Fibroblast of lung (primary cell): ENCODE measurements around the gene SNHG17. TPM values are rescaled to one million over a fixed set of nuclear protein-coding genes. Genes with fewer than 3 reads are reported as not detected.
"Not testable (repeated sequence)": the region's sequence is repeated elsewhere in the genome, so short reads cannot be mapped to it uniquely, and the experiment has no call there.

ENCODE experiments used
- DNase-seq, 2 donors: peaks; one replicate each; pipeline versions ENCODE4 v3.0.0 to v3.0.0-alpha.2; 2010; ENCODE audit warnings: low read depth in 2 of 2
- H2AFZ ChIP-seq: 2 replicates; pipeline ENCODE4 v1.5.1; 2012; ENCODE audit warnings: low read length, control low read depth, inconsistent platforms
- H3K27ac ChIP-seq: 2 replicates; pipeline ENCODE4 v1.5.1; 2011; ENCODE audit warnings: low read length, control low read depth; ENCODE audit not compliant: insufficient read depth
- H3K27me3 ChIP-seq: 2 replicates; pipeline ENCODE4 v1.5.1; 2011; ENCODE audit warnings: mild to moderate bottlenecking, low read length; ENCODE audit not compliant: control insufficient read depth, insufficient read depth
- H3K36me3 ChIP-seq: 2 replicates; pipeline ENCODE4 v1.5.1; 2011; ENCODE audit warnings: low read length; ENCODE audit not compliant: control insufficient read depth, insufficient read depth
- H3K4me1 ChIP-seq: 2 replicates; pipeline ENCODE4 v1.5.1; 2011; ENCODE audit warnings: low read length; ENCODE audit not compliant: control insufficient read depth, insufficient read depth; ENCODE audit errors: extremely low read depth
- H3K4me2 ChIP-seq: 2 replicates; pipeline ENCODE4 v1.5.1; 2011; ENCODE audit warnings: low read length, control low read depth; ENCODE audit not compliant: insufficient read depth; ENCODE audit errors: extremely low read depth
- H3K4me3 ChIP-seq, 4 experiments: fragments of 200-600 bp in 1 of 4; sonication (generic) in 1 of 4; replicated peaks in 1 of 4; 2 replicates each; pipeline ENCODE4 v1.5.1; 2011 to 2016; ENCODE audit warnings: low read length in 4 of 4, low read depth in 3 of 4, mild to moderate bottlenecking in 3 of 4, control low read depth in 2 of 4, inconsistent platforms in 1 of 4, mixed read lengths in 1 of 4; ENCODE audit not compliant: insufficient read depth in 1 of 4; ENCODE audit errors: control extremely low read depth in 1 of 4
- H3K79me2 ChIP-seq: 2 replicates; pipeline ENCODE4 v1.5.1; 2012; ENCODE audit warnings: mild to moderate bottlenecking, low read length, inconsistent platforms; ENCODE audit not compliant: control insufficient read depth, insufficient read depth
- H3K9ac ChIP-seq: 2 replicates; pipeline ENCODE4 v1.5.1; 2011; ENCODE audit warnings: mild to moderate bottlenecking, low read length, control low read depth; ENCODE audit not compliant: insufficient read depth
- H3K9me3 ChIP-seq: 2 replicates; pipeline ENCODE4 v1.5.1; 2012; ENCODE audit warnings: low read depth, low read length; ENCODE audit not compliant: control insufficient read depth, insufficient read depth
- H4K20me1 ChIP-seq: 2 replicates; pipeline ENCODE4 v1.5.1; 2011; ENCODE audit warnings: low read length; ENCODE audit not compliant: control insufficient read depth, insufficient read depth; ENCODE audit errors: extremely low read depth
- CTCF ChIP-seq, 2 donors: IDR thresholded peaks in 1 of 2; conservative IDR thresholded peaks in 1 of 2; 1 replicate in 1 of 2; 2 replicates in 1 of 2; pipeline ENCODE4 v1.5.1; 2011 to 2012; ENCODE audit warnings: low read length in 2 of 2, control low read depth in 1 of 2, inconsistent platforms in 1 of 2, low read depth in 1 of 2, mild to moderate bottlenecking in 1 of 2
- EZH2 ChIP-seq: IDR thresholded peaks from 2 replicates; pipeline ENCODE4 v1.5.1; 2012; ENCODE audit warnings: low read length, control low read depth, mild to moderate bottlenecking; ENCODE audit errors: missing control alignments
- polyA plus RNA-seq, 2 donors: library from polyadenylated mRNA; depleted of rRNA in 1 of 2; stranded (reverse) in 1 of 2; unstranded in 1 of 2; fragments of >200 nt; gene quantifications; 2 replicates each; pipeline ENCODE4 v1.2.1, GENCODE V29; 2011 to 2012; ENCODE audit warnings: missing spikeins in 1 of 2
- total RNA-seq: library from RNA; depleted of rRNA; stranded (reverse); fragments of >200 nt; gene quantifications from 2 replicates; pipeline ENCODE4 v1.2.1, GENCODE V29; 2014

Gene SNHG17
- total and polyA plus RNA-seq, 2 donors (not counting 1 experiment from before 2014, with no cell fraction given), result 10.6 to 15.0 TPM

DNA sequence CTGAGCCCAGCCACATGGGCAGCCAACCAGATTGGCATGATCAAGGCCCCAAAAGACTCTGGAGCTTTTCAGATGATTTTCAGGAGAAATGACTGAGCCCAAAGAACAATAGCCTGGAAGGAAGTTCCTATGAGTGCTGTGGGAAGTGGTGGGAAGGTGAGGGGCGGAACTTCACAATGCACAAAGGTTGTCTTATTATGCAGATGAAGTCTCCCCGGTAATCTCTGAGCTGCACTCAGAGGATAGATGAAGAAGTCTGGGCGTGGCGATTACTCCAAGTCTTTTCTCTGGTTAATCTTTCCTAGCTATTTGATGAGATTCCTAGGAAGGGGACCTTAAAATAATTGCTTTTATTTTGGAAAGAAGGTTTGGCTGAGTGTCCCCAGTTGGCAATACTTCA, 52.0 kb downstream of the SNHG17 start:
- H3K27me3 ChIP-seq, result peaks cover 15% of the 10 kb centered on the region
- no peaks in the 10 kb centered on the region for H3K9me3 ChIP-seq
- no peaks in the 10 kb centered on the region for H3K36me3 ChIP-seq
- H3K4me3 ChIP-seq, result no peak overlapping the region
- H3K27ac ChIP-seq, result no peak overlapping the region
- H3K9ac ChIP-seq, result no peak overlapping the region
- no peaks in the 10 kb centered on the region for H3K4me1 ChIP-seq
- H3K79me2 ChIP-seq, result no peaks in the 10 kb centered on the region
- no peak overlapping the region for H2AFZ ChIP-seq
- no peak for DNase-seq
- no peaks in the 10 kb centered on the region for H4K20me1 ChIP-seq
- no peak overlapping the region for H3K4me2 ChIP-seq
- TF ChIP-seq EZH2 (no peak), CTCF (conservative IDR thresholded peaks at IDR 0.05 in 1 of 2, IDR thresholded peaks at IDR 0.05 in 1 of 2; ENCODE audit: low read depth in 1 of 2, low read length in 2 of 2) (no peak)

- H3K9me3 ChIP-seq, H3K4me1 ChIP-seq, H2AFZ ChIP-seq, H3K79me2 ChIP-seq, DNase-seq, H3K9ac ChIP-seq, H4K20me1 ChIP-seq, H3K4me2 ChIP-seq, H3K36me3 ChIP-seq, H3K4me3 ChIP-seq, H3K27ac ChIP-seq: not testable (repeated sequence)
- peaks cover 19% of the 10 kb centered on the region for H3K27me3 ChIP-seq
Observed at GRCh38 chr20:38377838-38378237, 57.3 kb downstream of the SNHG17 start.

GRCh38 chr20:38377039-38377685, 58.0 kb downstream of the SNHG17 start:
- Histone ChIP-seq H3K27me3 (peaks cover 18% of the 10 kb centered on the region), H3K79me2 (no peaks in the 10 kb centered on the region), H3K27ac (no peak overlapping the region), H3K4me2 (no peak overlapping the region), H3K9ac (no peak overlapping the region), H4K20me1 (no peaks in the 10 kb centered on the region), H3K4me3 (no peak overlapping the region), H3K9me3 (no peaks in the 10 kb centered on the region), H3K4me1 (no peaks in the 10 kb centered on the region), H3K36me3 (no peaks in the 10 kb centered on the region), H2AFZ (no peak overlapping the region)
- no peak for DNase-seq
- TF ChIP-seq EZH2 (no peak), CTCF (conservative IDR thresholded peaks at IDR 0.05 in 1 of 2, IDR thresholded peaks at IDR 0.05 in 1 of 2; ENCODE audit: low read depth in 1 of 2, low read length in 2 of 2) (no peak)
